ENCODE data around the gene ANKRD22. TPM values are rescaled to one million over a fixed set of nuclear protein-coding genes. Genes with fewer than 3 reads are reported as not detected.

Gene ANKRD22
- total and polyA plus RNA-seq, 2 of the 8 experiments (the other 6 are each of a cell fraction or from before 2014, with no cell fraction given), result 0.68 TPM; not detected in 1

GRCh38 chr10:88843171-88843570 is 8.5 kb downstream of the ANKRD22 start:
- H3K36me3 ChIP-seq (ENCODE audit: control insufficient read depth in 2 of 4, insufficient read depth in 4 of 4, low read length in 3 of 4), result no peaks in the 10 kb centered on the region
- WGBS, 2 experiments (ENCODE audit: extremely low coverage in 1 of 2, insufficient coverage in 1 of 2, insufficient read length in 1 of 2, insufficient replicate concordance in 2 of 2, low coverage in 1 of 2, low lambda C conversion rate in 2 of 2, missing lambda C conversion rate in 1 of 2), result 95% methylated on average over 4 of the region's 4 CpGs; no CpG with 5 or more reads in 1 of the 2 experiments
- H2AK5ac ChIP-seq (ENCODE audit: low read depth, low read length), result no peak overlapping the region
- no peak overlapping the region for H2BK12ac ChIP-seq (ENCODE audit: low read depth, low read length)
- H3K18ac ChIP-seq (ENCODE audit: extremely low read depth, low read length), result no peak overlapping the region
- no peak overlapping the region for H4K5ac ChIP-seq (ENCODE audit: insufficient read length, low read depth, low read length)
- H3K79me1 ChIP-seq (ENCODE audit: low read depth, low read length), result no peaks in the 10 kb centered on the region
- H2BK120ac ChIP-seq (replicated peaks; ENCODE audit: low read depth, low read length), result no peak overlapping the region
- H4K20me1 ChIP-seq (replicated peaks in 1 of 2; ENCODE audit: control insufficient read depth in 1 of 2, insufficient read depth in 2 of 2, low read length in 2 of 2), result no peaks in the 10 kb centered on the region
- no peak overlapping the region for H2BK5ac ChIP-seq (ENCODE audit: low read depth, low read length)
- no peak overlapping the region for H3K4ac ChIP-seq (replicated peaks; ENCODE audit: insufficient read length, low read depth, low read length)
- no peak for TF ChIP-seq SIRT6 (IDR thresholded peaks at IDR 0.05; ENCODE audit: low read length)
- no peak for TF ChIP-seq POLR2A (IDR thresholded peaks at IDR 0.05; ENCODE audit: control extremely low read depth in 1 of 2, low read depth in 2 of 2, low read length in 2 of 2)
- no peak for TF ChIP-seq POLR2AphosphoS5 (IDR thresholded peaks at IDR 0.05; ENCODE audit: low read depth, low read length)
- TF ChIP-seq SUZ12 (IDR thresholded peaks at IDR 0.05; ENCODE audit: low read length), result no peak
- TF ChIP-seq KDM4A (IDR thresholded peaks at IDR 0.05; ENCODE audit: low read depth, low read length, severe bottlenecking), result no peak
- TF ChIP-seq NRF1 (IDR thresholded peaks at IDR 0.05; ENCODE audit: low read depth, low read length), result no peak
- TF ChIP-seq, protein P1, sequence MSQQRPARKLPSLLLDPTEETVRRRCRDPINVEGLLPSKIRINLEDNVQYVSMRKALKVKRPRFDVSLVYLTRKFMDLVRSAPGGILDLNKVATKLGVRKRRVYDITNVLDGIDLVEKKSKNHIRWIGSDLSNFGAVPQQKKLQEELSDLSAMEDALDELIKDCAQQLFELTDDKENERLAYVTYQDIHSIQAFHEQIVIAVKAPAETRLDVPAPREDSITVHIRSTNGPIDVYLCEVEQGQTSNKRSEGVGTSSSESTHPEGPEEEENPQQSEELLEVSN (IDR thresholded peaks at IDR 0.05), result no peak
- TF ChIP-seq GABPA (IDR thresholded peaks at IDR 0.05; ENCODE audit: borderline replicate concordance, insufficient read depth, low read length), result no peak
- no peak for TF ChIP-seq JUN (IDR thresholded peaks at IDR 0.05; ENCODE audit: low read depth, low read length)
- TF ChIP-seq YY1 (IDR thresholded peaks at IDR 0.05; ENCODE audit: low read depth, low read length), result no peak
- TF ChIP-seq NANOG (IDR thresholded peaks at IDR 0.05; ENCODE audit: insufficient read depth, low read depth, low read length, poor library complexity, severe bottlenecking), result no peak
- no peak overlapping the region for H2BK20ac ChIP-seq (ENCODE audit: low read length)
- CTCF ChIA-PET (ENCODE audit: partially characterized antibody), result interaction anchor here (1.2 to 4.6 kb wide), 3 partner anchors 7 to 89 kb away, joined by 3 to 46 read pairs (median 31); no protein-coding TSS in a partner anchor
- no peak overlapping the region for H3K56ac ChIP-seq (replicated peaks; ENCODE audit: insufficient read length, low read depth, low read length)
- H3K27me3 ChIP-seq (replicated peaks in 1 of 4; ENCODE audit: control insufficient read depth in 3 of 4, extremely low read depth in 1 of 4, insufficient read depth in 3 of 4, low read length in 3 of 4), result peaks cover 0 to 1% (median 0%) of the 10 kb centered on the region in 4 experiments; a peak in 1 of 7 replicates
- H3K23me2 ChIP-seq (ENCODE audit: low read depth, low read length), result no peaks in the 10 kb centered on the region
- no peak overlapping the region for H2BK15ac ChIP-seq (ENCODE audit: low read length)
- H3K4me3 ChIP-seq (ENCODE audit: extremely low read depth in 1 of 4, insufficient read depth in 2 of 4, low read depth in 3 of 4, low read length in 4 of 4), result no peak overlapping the region
- H3K4me1 ChIP-seq (replicated peaks in 1 of 4; ENCODE audit: control insufficient read depth in 3 of 4, insufficient read depth in 4 of 4, low read length in 3 of 4), result no peaks in the 10 kb centered on the region
- POLR2A ChIA-PET (ENCODE audit: partially characterized antibody), result no interaction called here
- no peak overlapping the region for H3K27ac ChIP-seq (ENCODE audit: low read depth, low read length)
- no peaks in the 10 kb centered on the region for H3K9me3 ChIP-seq (ENCODE audit: insufficient read depth in 2 of 2, low read depth in 1 of 2, low read length in 1 of 2)
- H2AFZ ChIP-seq (ENCODE audit: low read length), result no peak overlapping the region
- no peak overlapping the region for H3K4me2 ChIP-seq (ENCODE audit: insufficient read depth in 1 of 2, low read depth in 2 of 2, low read length in 2 of 2)
- H4K91ac ChIP-seq (replicated peaks; ENCODE audit: insufficient read length, low read length), result no peak overlapping the region
- H4K8ac ChIP-seq (ENCODE audit: extremely low read depth, insufficient read depth, low read length), result no peak overlapping the region
- DNase-seq (ENCODE audit: low read depth in 1 of 2, low spot score in 2 of 2) (no peak), FAIRE-seq (no peak)
- no peak overlapping the region for H3K23ac ChIP-seq (ENCODE audit: insufficient read length)
- no peaks in the 10 kb centered on the region for H3K79me2 ChIP-seq (ENCODE audit: control insufficient read depth in 1 of 2, insufficient read depth in 2 of 2, low read length in 2 of 2)
- no peak overlapping the region for H3K14ac ChIP-seq (ENCODE audit: insufficient read length)
- no peak overlapping the region for H3K9ac ChIP-seq (replicated peaks in 1 of 4; ENCODE audit: extremely low read depth in 1 of 4, low read depth in 3 of 4, low read length in 3 of 4)
